OCI-LY7 (cell line): ENCODE data around the gene LINGO3. TPM values are rescaled to one million over a fixed set of nuclear protein-coding genes. Genes with fewer than 3 reads are reported as not detected.
A peak's percentile ranks its signal among the peaks of the same experiment; 100 is the strongest.

ENCODE experiments used
- BruUV-seq: library from RNA; stranded (reverse); fragments of 400-500 nt; replicated peaks from 2 replicates; lab custom pipeline; 2021; lab: Mats Ljungman, UMichigan
- CTCF ChIA-PET: fragments of 300-600 bp; sonication (Branson Sonifier 250); formaldehyde crosslinking; loops from one replicate; lab custom pipeline; 2022; ENCODE audit warnings: antibody characterized with exemption; ENCODE audit not compliant: unreplicated experiment; lab: Charles Lee
- POLR2A ChIA-PET: fragments of 300-600 bp; sonication (Branson Sonifier 250); formaldehyde crosslinking; loops from one replicate; lab custom pipeline; 2022; ENCODE audit warnings: antibody characterized with exemption; lab: Charles Lee
- DNase-seq: peaks from one replicate; pipeline ENCODE4 v3.0.0-alpha.2; 2015; ENCODE audit warnings: low spot score
- H2AFZ ChIP-seq: fragments of 200-600 bp; sonication (generic), shearing (Covaris generic); 2 replicates; pipeline ENCODE4 v1.6.1; 2014; ENCODE audit warnings: mild to moderate bottlenecking, antibody characterized with exemption, low read length, moderate library complexity
- H3K27ac ChIP-seq: fragments of 200-600 bp; sonication (generic); 2 replicates; pipeline ENCODE4 v1.5.1; 2014; ENCODE audit warnings: mixed run types, low read depth, mild to moderate bottlenecking, moderate library complexity, low read length, inconsistent platforms; ENCODE audit not compliant: poor library complexity, severe bottlenecking
- H3K36me3 ChIP-seq: fragments of 200-600 bp; sonication (generic); 2 replicates; pipeline ENCODE4 v1.6.1; 2014; ENCODE audit warnings: mild to moderate bottlenecking, antibody characterized with exemption, low read length, moderate library complexity, mixed read lengths; ENCODE audit not compliant: insufficient read depth
- H3K4me1 ChIP-seq: fragments of 200-600 bp; sonication (generic); 2 replicates; pipeline ENCODE4 v1.5.1; 2014; ENCODE audit warnings: mild to moderate bottlenecking, low read length; ENCODE audit not compliant: insufficient read depth, poor library complexity, severe bottlenecking
- H3K4me2 ChIP-seq: fragments of 200-600 bp; sonication (generic); 2 replicates; pipeline ENCODE4 v1.6.1; 2014; ENCODE audit warnings: mild to moderate bottlenecking, low read length
- H3K4me3 ChIP-seq: fragments of 200-600 bp; sonication (generic); 2 replicates; pipeline ENCODE4 v1.5.1; 2014; ENCODE audit warnings: mild to moderate bottlenecking, low read depth, low read length; ENCODE audit not compliant: poor library complexity, severe bottlenecking
- H3K79me2 ChIP-seq: fragments of 200-600 bp; sonication (generic); 2 replicates; pipeline ENCODE4 v1.6.1; 2016; ENCODE audit warnings: low read depth, mild to moderate bottlenecking, low read length, moderate library complexity, mixed read lengths; ENCODE audit not compliant: insufficient read depth
- H3K9me2 ChIP-seq: fragments of 200-600 bp; sonication (generic); 2 replicates; pipeline ENCODE4 v1.6.1; 2016; ENCODE audit warnings: mild to moderate bottlenecking, low read length, mixed read lengths; ENCODE audit not compliant: insufficient read depth
- H3K9me3 ChIP-seq: fragments of 200-600 bp; sonication (generic); 2 replicates; pipeline ENCODE4 v1.6.1; 2014; ENCODE audit warnings: mild to moderate bottlenecking, mixed run types, low read length, mixed read lengths
- H4K20me1 ChIP-seq: fragments of 200-600 bp; sonication (generic); 2 replicates; pipeline ENCODE4 v1.6.1; 2014; ENCODE audit warnings: mild to moderate bottlenecking, antibody characterized with exemption, low read length, moderate library complexity, mixed read lengths; ENCODE audit not compliant: insufficient read depth
- CTCF ChIP-seq: fragments of 200-600 bp; sonication (generic); conservative IDR thresholded peaks from 2 replicates; pipeline ENCODE4 v1.5.1; 2014; ENCODE audit warnings: mild to moderate bottlenecking, antibody characterized with exemption, low read length, moderate library complexity, mixed read lengths
- EZH2phosphoT487 ChIP-seq: fragments of 200-600 bp; sonication (generic); IDR thresholded peaks from 2 replicates; pipeline ENCODE4 v1.6.1; 2018; ENCODE audit warnings: low read depth, borderline replicate concordance, mild to moderate bottlenecking, mixed run types, antibody characterized with exemption, low read length, moderate library complexity, mixed read lengths
- intact Hi-C: fragments of 100-400 bp; cut with micrococcal nuclease; formaldehyde crosslinking; loops from one replicate; pipeline ENCODE4 v1.10.0; 2022; ENCODE audit not compliant: unreplicated experiment
- total RNA-seq, 2 experiments: library from RNA; depleted of rRNA in 1 of 2; stranded (reverse); fragments of >200 nt in 1 of 2; shearing (Covaris generic) in 1 of 2; gene quantifications; 2 replicates each; pipeline ENCODE4 v1.2.3, GENCODE V29; 2014 to 2022

The LINGO3 gene
- total RNA-seq, 2 experiments from 2014 or later: 0.13 to 0.38 TPM

DNA sequence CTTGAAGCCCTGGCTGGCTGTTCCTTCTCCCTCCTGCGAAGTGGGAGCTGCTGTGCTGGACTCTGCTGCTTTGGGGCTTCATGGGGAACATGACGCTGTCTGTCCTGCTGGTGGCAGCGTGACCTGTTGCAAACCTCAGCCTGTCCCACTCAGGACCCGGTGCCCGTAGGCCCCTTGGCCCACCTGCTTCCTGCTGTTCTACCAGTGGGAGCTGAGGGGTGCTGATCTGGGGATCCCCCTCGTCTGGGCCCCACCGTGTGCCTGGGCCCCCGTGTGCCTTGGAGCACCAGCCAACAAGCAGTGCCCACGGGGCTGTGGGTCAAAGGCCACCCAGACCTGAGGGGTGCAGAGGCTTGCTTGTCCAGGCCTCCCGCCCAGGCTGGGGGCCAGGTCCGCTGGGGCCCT is 25.9 kb upstream of the LINGO3 start:
- POLR2A ChIA-PET: interaction anchor here (0.6 kb wide), 1 partner anchor 157 kb away, joined by 3 read pairs; no protein-coding TSS in a partner anchor
- BruUV-seq: no TSS peak

GRCh38 chr19:2333027-2333806 is 25.3 kb upstream of the LINGO3 start:
- TF ChIP-seq EZH2phosphoT487: no peak
- no peak for TF ChIP-seq CTCF
- Histone ChIP-seq H3K4me1 (peaks cover 49% of the 10 kb centered on the region), H3K4me2 (peak overlapping the region; percentile 95), H3K36me3 (peaks cover 29% of the 10 kb centered on the region), H3K9me2 (no peaks in the 10 kb centered on the region), H4K20me1 (no peaks in the 10 kb centered on the region), H3K9me3 (peaks cover 5% of the 10 kb centered on the region; the same call in 1 of the 2 replicates), H3K79me2 (peaks cover 56% of the 10 kb centered on the region), H3K27ac (peak overlapping the region; percentile 94), H3K4me3 (peak overlapping the region; percentile 24), H2AFZ (no peak overlapping the region)
- intact Hi-C loops: loop anchor here (5.0 kb wide), 1 partner anchor 294 kb away; no protein-coding TSS in a partner anchor
- ChIA-PET CTCF (no interaction called here), POLR2A (interaction anchor here (0.6 kb wide), 1 partner anchor 156 kb away, joined by 3 read pairs; no protein-coding TSS in a partner anchor)
- BruUV-seq: no TSS peak
- peak; percentile 79 for DNase-seq

More for the DNA sequence above, 25.9 kb upstream of the LINGO3 start:
- Histone ChIP-seq H3K79me2 (peaks cover 53% of the 10 kb centered on the region), H2AFZ (no peak overlapping the region), H3K36me3 (peaks cover 29% of the 10 kb centered on the region), H3K9me3 (peaks cover 5% of the 10 kb centered on the region; the same call in 1 of the 2 replicates), H3K9me2 (no peaks in the 10 kb centered on the region), H3K4me3 (no peak overlapping the region), H3K4me2 (no peak overlapping the region), H3K27ac (peak overlapping the region; percentile 94), H3K4me1 (peaks cover 49% of the 10 kb centered on the region), H4K20me1 (no peaks in the 10 kb centered on the region)
- CTCF ChIA-PET: no interaction called here
- TF ChIP-seq EZH2phosphoT487 (no peak), CTCF (no peak; the same call in 1 of the 2 replicates)
- intact Hi-C loops: loop anchor here (5.0 kb wide), 1 partner anchor 293 kb away; no protein-coding TSS in a partner anchor
- DNase-seq: no peak
